AG08395 (cell line): ENCODE results near the gene MAN2A2.
A peak's percentile ranks its signal among the peaks of the same experiment; 100 is the strongest.
"Not testable (repeated sequence)": the region's sequence is repeated elsewhere in the genome, so short reads cannot be mapped to it uniquely, and the experiment has no call there.

Experiments
- DNase-seq: peaks from one replicate; pipeline ENCODE4 v3.0.0; 2012; ENCODE audit warnings: mixed read lengths, low spot score

The MAN2A2 gene

DNA sequence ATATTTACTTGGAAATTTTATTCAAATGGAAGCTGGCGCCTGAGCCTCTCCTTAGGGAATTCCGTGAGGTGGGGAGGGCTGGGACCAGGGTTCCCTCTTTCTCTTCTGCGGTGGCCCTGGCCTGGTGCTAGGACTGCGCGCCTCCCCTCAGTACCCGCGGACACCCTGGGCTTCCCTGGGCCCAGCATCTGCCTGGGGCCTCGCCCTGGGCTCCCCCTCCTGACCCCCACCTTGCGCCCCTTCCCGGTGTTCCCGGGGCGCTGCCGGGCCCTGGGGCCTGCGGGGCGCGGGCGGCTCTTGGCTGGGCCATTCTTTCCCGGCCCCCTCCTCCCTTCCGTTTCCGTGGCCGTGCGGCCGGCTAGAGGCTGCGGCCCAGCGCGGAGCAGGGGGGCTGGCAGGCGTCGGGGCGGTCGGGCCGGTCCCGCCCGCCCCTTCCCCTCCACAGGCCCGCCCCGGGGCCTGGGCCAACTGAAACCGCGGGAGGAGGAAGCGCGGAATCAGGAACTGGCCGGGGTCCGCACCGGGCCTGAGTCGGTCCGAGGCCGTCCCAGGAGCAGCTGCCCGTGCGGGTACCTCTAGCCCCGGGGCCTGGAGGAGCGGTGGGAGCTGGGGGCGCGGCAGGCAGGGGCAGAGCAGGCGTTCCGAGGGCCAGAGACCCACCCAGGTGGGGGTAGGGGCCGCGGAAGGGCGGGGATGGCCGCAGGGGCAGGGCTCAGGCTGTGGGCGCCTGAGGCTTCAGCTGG lies 19.0 kb upstream of the MAN2A2 start, which contains the start of gene FES:
Gene FES, plus strand, starts transcription at position 529 of the 743 bp plus-strand sequence. CDS start 542 bp downstream, outside the sequence.
- DNase-seq: peak; percentile 36

DNA sequence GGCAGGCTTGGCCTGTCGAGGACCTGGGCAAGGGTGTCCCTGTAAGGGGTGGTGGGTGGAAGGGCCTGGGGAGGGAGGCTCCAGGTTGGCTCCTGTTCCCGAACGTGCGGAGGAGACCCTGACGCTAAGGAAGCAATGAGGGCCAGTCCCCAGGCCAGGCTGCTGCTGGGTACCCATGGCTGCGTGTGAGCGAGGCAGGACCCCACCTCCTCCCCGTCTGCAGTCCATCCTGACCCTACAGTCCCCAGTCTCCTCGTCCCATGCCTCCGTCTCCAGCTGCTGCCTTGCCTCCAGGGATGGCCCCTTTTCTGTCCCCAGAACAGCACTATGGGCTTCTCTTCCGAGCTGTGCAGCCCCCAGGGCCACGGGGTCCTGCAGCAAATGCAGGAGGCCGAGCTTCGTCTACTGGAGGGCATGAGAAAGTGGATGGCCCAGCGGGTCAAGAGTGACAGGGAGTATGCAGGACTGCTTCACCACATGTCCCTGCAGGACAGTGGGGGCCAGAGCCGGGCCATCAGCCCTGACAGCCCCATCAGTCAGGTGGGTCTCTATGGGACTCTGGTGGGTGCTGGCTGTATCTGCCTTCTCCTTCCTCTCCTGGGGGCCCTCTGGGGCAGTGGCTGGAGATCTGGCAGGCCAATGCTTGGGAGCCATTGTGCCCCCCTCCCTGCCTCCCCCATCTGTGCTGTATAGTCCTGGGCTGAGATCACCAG lies 18.2 kb upstream of the MAN2A2 start:
- no peak for DNase-seq

DNA sequence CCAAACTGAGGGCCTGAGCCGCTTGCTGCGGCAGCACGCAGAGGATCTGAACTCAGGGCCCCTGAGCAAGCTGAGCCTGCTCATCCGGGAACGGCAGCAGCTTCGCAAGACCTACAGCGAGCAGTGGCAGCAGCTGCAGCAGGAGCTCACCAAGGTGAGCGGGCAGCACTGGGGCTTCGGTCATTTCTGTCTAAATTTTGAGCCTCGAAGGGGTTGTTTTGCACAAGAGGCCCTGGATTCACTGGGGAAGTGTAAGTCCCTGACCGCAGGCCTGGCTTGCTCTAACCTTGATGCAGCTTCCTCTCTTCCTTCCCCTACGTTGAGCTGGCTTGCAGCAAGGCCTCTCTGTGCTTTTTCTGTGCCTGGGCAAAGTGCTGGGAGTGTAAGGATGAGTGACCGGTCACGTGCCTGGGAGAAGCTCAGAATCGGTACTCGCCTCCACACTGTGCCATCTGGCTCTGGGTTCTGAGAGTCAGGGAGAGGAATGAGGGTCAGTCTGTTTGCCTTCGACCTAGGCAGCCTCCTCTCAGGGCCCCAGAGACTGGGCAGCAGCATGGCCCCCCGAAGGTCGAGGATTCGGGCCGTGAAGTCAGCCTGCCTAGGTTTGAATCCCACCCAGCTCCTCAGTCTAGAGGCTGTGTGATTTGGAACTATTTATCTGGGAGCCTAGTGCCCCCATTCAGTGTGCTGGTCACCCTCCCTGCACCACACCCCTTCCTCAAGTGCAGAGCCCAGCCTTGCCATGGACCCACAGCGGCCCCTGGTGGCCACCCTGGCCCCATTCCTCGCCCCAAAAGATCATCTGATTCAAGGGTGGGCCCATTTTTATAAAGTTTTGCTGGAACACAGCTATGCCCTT lies 17.4 kb upstream of the MAN2A2 start:
- DNase-seq: peak; percentile 68

DNA sequence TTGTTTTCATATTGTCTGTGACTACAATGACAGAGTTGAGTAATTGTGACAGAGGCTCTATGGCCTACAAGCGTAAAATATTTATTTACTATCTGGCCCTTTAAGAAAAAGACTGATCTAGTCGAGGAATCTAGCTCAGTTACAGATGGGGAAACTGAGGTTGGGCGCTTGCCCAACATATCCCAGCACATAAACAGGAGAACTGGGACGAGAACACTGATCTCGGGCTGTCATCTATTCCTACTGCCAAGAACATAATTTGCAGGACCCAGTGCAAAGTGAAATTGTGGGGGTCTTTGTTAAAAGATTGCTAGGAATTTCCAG lies 16.8 kb upstream of the MAN2A2 start:
- DNase-seq: no peak

DNA sequence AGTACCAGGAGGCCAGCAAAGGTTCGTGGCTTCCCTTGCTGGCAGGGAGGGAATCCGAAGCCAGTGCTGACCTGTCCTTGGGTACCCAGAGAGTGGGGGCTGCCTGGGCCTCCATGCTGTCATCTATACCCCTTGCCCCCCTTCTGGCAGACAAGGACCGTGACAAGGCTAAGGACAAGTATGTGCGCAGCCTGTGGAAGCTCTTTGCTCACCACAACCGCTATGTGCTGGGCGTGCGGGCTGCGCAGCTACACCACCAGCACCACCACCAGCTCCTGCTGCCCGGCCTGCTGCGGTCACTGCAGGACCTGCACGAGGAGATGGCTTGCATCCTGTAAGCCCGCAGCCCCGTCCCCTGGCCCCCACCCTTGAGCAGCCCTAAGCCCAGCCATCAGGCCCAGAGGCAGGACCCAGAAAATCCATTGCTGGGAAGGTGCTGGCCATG lies 16.0 kb upstream of the MAN2A2 start:
- no peak for DNase-seq

DNA sequence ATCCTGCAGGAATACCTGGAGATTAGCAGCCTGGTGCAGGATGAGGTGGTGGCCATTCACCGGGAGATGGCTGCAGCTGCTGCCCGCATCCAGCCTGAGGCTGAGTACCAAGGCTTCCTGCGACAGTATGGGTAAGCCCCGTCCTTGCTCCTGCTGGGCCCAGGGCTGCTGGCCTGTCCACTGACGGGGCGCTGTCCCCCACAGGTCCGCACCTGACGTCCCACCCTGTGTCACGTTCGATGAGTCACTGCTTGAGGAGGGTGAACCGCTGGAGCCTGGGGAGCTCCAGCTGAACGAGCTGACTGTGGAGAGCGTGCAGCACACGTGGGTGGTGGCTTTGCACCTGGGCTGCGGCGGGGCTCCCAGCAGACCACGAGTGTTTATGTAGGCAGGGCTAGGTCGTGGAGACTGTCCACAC lies 13.8 kb upstream of the MAN2A2 start:
- DNase-seq: no peak

DNA sequence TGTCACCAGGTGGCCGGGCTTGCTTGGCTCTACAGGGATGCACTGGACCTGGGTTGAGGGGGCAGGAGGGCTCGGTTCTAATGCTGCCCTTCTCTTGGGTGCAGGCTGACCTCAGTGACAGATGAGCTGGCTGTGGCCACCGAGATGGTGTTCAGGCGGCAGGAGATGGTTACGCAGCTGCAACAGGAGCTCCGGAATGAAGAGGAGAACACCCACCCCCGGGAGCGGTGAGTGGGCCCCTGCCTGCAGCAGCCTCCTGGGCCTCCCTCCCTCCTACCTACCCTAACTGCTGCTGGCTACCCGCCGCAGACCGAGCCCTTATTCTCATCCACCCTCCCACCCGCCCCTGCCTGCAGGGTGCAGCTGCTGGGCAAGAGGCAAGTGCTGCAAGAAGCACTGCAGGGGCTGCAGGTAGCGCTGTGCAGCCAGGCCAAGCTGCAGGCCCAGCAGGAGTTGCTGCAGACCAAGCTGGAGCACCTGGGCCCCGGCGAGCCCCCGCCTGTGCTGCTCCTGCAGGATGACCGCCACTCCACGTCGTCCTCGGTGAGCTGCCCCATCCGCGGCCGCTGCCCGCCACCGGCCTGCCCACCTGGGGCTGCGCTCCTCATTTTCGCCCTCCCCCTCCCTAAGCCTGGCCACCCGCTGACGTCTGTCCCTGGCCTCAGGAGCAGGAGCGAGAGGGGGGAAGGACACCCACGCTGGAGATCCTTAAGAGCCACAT lies 13.2 kb upstream of the MAN2A2 start:
- DNase-seq: no peak

DNA sequence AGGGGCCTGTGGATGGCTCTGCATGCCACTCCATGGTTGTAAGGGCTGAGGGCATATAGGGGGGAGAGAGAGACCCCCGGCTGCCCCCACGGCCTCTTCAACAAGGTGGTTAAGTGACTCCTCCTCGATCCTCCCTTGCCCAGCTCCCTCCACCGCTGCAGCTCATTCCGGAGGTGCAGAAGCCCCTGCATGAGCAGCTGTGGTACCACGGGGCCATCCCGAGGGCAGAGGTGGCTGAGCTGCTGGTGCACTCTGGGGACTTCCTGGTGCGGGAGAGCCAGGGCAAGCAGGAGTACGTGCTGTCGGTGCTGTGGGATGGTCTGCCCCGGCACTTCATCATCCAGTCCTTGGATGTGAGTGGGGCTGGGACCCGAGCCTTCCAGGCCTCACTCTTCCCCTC lies 12.3 kb upstream of the MAN2A2 start:
- no peak for DNase-seq

DNA sequence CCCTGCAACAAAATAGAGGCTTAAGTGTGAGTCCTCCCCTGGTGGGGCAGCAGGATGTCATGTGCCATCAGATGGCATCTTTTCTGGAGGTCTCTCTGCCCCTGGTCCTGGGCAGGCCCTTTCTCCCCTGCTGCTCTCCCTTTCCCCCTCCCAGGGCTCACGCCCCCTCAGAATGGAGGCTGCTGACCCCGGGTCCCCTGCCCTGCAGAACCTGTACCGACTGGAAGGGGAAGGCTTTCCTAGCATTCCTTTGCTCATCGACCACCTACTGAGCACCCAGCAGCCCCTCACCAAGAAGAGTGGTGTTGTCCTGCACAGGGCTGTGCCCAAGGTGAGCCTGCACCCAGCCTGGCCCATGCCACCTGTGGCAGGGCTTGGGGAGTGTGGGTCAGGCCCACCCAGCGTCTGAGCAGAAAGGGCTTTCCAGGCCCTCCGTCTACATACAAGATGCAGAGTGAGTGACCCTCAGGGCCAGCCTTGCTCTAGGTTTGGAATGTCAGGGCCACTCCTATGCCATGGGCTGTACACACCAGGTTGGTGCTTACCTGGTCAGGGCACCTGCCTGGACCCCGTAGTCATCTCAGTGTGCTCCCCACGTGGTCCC lies 11.7 kb upstream of the MAN2A2 start:
- no peak for DNase-seq

DNA sequence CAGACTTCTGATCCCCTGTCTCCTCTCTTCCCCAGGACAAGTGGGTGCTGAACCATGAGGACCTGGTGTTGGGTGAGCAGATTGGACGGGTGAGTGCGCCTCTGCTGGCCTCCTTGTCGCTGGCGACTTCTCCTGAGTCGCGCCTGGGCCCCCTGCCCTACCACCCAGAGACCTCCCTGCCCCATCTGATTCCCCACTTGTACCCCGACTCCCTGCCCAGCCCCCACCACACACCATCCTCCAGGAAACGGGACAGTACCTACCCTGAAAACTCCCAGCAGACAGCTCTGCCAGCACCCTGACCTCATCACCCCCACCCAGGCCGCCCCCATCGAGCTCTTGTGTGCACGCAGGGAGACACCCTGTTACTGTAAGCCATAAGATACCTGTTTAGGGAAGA lies 11.1 kb upstream of the MAN2A2 start:
- DNase-seq: no peak

DNA sequence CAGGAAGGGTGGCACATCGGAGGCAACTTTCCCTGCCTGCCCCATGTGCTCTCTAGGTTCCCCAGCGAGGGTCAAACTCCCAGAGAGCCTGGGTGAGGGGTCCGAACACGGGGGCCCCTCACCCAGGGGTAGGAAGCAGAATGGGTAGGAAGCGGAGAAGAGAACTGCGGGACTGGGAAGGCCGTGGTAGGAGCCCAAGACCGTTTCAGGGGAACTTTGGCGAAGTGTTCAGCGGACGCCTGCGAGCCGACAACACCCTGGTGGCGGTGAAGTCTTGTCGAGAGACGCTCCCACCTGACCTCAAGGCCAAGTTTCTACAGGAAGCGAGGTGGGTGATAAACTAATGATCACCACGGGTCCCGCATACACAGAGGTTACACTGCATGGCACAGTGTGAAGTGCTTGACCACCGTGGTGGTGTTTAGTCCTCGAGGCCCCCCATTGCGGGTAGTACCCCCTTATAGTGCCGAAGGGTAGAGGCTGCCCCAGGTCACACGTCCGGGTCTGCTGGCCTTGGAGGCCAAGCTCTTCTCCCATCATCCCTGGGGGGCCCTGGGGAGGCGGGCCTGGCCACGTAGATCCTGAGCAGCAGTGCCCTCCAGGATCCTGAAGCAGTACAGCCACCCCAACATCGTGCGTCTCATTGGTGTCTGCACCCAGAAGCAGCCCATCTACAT lies 10.5 kb upstream of the MAN2A2 start:
- DNase-seq: no peak

DNA sequence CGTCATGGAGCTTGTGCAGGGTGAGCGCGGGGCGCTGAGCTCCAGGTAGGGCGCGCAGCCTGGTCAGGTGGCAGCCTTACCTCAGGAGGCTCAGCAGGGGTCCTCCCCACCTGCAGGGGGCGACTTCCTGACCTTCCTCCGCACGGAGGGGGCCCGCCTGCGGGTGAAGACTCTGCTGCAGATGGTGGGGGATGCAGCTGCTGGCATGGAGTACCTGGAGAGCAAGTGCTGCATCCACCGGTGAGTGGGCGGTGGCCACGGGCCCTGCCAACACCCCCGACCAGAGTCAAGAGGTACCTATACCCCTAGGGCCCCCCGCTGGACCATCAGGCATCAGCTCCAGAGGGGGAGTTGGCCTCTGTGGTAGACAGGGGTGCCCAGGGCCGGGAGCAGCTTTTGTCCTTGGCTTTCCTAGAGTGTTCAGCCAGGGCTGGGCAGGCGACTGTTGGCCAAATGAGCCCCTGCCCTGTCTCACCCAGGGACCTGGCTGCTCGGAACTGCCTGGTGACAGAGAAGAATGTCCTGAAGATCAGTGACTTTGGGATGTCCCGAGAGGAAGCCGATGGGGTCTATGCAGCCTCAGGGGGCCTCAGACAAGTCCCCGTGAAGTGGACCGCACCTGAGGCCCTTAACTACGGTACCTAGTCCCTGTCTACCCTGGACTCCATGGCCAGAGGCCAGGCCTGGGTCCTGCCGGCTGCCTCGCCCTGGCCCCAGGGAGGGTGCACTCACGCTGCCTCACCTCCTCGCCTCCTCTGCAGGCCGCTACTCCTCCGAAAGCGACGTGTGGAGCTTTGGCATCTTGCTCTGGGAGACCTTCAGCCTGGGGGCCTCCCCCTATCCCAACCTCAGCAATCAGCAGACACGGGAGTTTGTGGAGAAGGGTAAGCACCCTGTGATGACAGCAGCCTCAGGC lies 9.7 kb upstream of the MAN2A2 start:
- no peak for DNase-seq

DNA sequence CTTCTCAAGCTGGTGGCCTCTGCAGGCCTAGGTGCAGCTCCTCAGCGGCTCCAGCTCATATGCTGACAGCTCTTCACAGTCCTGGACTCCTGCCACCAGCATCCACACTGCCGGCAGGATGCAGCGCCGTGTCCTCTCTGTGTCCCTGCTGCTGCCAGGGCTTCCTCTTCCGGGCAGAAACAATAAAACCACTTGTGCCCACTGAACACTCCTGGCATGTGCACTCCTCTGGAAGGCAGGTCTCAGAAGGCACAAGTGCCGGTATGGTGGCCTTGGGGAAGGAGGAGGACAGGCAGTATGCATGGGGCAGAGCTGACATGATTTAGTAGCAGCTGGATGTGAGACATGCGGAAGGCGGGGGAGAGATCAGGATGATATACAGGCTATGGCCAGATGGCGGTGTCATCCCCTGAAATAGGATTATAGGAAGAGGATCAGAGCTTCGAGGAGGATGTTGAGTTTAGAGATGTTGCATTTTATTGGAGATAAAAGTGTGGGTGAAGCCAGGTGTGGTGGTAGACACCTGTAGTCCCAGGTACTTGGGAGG lies 7.5 kb upstream of the MAN2A2 start:
- no peak for DNase-seq

DNA sequence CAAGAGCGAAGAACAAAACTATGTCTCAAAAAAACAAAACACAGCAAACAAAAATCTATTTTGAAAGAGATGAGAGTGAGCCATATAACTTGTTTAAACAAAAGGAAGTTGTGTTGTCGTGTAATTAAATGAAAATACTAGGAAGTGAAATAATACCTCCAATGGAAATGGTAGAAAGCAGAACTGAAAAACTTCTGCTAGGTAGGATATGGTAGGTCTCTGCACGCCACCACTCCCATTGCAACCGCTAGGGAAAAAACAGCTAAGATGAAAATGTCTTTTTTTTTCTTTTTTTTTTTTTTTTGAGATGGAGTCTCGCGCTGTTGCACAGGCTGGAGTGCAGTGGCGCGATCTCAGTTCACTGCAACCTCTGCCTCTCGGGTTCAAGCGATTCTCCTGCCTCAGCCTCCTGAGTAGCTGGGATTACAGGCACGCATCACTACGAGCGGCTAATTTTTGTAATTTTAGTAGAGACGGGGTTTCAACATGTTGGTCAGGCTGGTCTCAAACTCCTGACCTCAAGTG lies 5.9 kb upstream of the MAN2A2 start:
- not testable (repeated sequence) for DNase-seq

DNA sequence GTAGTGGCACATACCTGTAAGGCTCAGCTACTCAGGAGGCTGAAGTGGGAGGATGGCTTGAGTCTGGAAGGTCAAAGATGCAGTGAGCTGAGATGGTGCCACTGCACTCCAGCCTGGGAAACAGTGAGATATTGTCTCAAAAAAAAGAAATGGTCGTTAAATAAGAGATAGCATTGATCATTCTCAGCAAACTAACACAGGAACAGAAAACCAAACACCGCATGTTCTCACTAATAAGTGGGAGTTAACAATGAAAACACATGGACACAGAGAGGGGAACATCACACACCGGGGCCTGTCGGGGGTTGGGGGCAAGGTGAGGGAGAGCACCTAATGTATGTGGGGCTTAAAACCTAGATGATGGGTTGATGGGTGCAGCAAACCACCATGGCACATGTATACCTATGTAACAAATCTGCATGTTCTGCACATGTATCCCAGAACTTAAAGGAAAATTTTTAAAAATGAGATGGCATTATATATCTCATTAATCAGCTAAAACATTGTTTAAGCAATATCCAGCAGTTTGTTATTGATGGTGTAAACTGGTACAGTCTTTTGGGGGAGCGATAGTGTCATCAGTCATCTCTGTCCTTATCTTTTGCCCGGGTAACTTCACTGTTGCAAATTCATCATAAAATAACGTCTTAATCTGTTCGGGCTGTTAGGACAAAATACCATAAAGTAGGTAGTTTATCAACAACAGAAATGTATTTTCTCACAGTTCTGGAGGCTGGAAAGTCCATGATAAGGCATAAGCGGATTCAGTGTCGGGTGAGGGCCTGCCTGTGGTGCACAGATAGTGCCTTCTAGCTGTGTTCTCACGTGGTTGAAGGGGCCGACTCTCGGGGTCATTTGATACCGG lies 1.7 kb upstream of the MAN2A2 start:
- DNase-seq: no peak

DNA sequence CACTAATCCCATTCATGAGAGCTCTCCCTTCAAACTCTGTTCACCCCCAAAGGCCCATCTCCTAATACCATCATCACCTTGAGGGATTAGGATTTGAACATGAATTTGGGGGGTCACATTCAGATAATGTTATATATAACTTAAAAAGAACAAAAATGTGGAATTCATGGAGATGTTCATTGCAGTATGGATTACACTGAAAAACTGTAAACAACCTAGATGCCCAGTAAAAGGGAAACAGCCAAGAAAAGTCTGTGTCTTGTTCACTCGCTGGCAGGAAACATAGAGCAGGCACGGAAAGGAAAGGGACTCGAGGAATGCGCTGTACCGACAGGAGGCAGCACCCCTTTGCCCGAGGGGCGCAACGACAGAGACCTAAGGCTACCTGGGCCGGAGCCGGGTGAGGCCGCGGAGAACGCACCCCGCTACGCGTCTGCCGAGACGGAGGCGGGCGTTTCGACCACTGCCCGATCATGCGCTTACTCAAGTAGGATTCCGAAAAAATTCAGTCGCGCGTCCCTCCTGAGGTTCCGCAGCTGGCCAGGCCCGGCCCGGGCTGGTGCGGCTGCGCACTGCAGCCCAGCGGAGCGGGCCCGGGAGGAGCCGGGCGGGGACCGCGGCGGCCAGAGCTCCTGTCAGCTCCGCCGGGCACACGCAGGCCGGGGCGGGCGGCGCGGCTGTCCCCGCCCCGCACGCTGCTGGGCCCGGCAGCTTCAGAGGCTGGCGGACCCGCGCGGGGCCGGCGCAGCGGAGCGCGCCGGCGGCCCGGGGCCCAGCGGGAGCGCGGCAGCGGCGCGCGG lies 862 bp upstream of the MAN2A2 start:
- DNase-seq: peak; percentile 100

DNA sequence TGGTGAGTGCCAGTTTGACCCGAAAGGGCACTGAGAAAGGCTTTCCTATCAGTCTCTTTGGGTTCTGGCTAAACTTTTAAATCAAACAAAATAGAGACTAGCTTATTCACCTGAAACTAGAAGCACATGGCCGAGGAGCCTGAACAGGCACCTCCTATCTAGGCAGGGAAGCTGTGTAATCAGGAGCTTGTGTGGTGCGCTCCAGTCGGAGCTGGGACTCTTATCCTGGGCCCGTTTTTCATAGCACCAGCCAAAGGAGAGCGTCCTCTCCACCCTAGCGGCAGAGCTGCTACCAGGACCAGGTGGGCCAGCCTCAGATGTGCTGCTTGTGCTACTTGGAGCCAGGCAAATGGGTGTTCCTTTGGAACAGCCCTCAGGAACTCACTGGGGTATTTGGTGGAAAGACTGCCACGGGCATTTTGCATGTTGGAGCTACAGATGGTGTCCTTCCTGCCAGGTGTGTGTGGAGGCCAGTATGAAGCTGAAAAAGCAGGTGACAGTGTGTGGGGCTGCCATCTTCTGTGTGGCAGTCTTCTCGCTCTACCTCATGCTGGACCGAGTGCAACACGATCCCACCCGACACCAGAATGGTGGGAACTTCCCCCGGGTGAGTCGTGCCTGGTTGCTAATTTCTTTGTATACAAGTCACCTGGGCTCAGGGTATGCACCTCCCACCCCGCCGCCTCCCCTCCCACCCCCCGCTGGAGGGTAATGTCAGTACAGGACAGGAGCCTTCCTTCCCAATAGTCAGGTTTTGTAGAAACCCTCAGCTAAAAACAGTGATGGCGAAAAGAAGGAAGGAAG lies 833 bp downstream of the MAN2A2 start:
- no peak for DNase-seq
